ENCODE measurements around the gene RAD9A.

The RAD9A gene

GRCh38 chr11:67391304-67392182, at the start of gene RAD9A:
Gene RAD9A, plus strand, starts transcription at chr11:67391986. Its CDS starts 59 bp downstream, at chr11:67392045.
- Histone ChIP-seq H3K27ac (ENCODE audit: extremely low read depth, low read depth, low read length) (peak within 1 kb of the TSS; percentile 67), H3K36me3 (ENCODE audit: control insufficient read depth in 2 of 2, insufficient read depth in 1 of 2, low read length in 2 of 2) (peaks cover 0 to 28% of the 10 kb centered on the region in 2 experiments; a peak in 2 of 3 replicates), H3K4me1 (ENCODE audit: control insufficient read depth, insufficient read depth, low read length) (0 out of 2 replicates have a peak, but pooled peaks cover 3% of the 10 kb centered on the region), H3K4me3 (ENCODE audit: low read depth, low read length) (peak within 1 kb of the TSS; percentile 76), H3K9me3 (ENCODE audit: control insufficient read depth, insufficient read depth, low read depth, low read length) (no peaks in the 10 kb centered on the region)
- CTCF ChIA-PET, result interaction anchor here (0.6 to 25.6 kb wide), 7 partner anchors 10 to 224 kb away, joined by 3 to 898 read pairs (median 5); partner anchors contain the start of genes CLCF1, PITPNM1, POLD4 and PPP1CA
- POLR2A ChIA-PET, result interaction anchor here (0.5 to 3.5 kb wide), 18 partner anchors 9 to 925 kb away, joined by 3 to 53 read pairs (median 4); partner anchors contain the start of genes AIP, ANKRD13D, CORO1B and PELI3
- no peak for TF ChIP-seq ZNF768 (tag by site-specific recombination; IDR thresholded peaks at IDR 0.05)
- TF ChIP-seq ZBTB21 (tag by site-specific recombination; IDR thresholded peaks at IDR 0.05), result no peak
- peak; percentile 46 for TF ChIP-seq ZNF629 (tag by site-specific recombination; IDR thresholded peaks at IDR 0.05)
- no peak for TF ChIP-seq PRDM10 (tag by site-specific recombination; IDR thresholded peaks at IDR 0.05)
- TF ChIP-seq ZNF335 (tag by site-specific recombination; conservative IDR thresholded peaks at IDR 0.05), result peak; percentile 76
- no peak for TF ChIP-seq ZNF426 (tag by site-specific recombination; IDR thresholded peaks at IDR 0.05)
- peak; percentile 59; the same call in 1 of the 2 replicates for TF ChIP-seq KLF17 (tag by site-specific recombination; IDR thresholded peaks at IDR 0.05)
- TF ChIP-seq TSHZ1 (tag by site-specific recombination; IDR thresholded peaks at IDR 0.05; ENCODE audit: borderline replicate concordance), result peak; percentile 52; the same call in 1 of the 2 replicates
- TF ChIP-seq KLF8 (tag by site-specific recombination; IDR thresholded peaks at IDR 0.05), result peak; percentile 47; the same call in 1 of the 2 replicates
- TF ChIP-seq SALL2 (tag by site-specific recombination; IDR thresholded peaks at IDR 0.05; ENCODE audit: borderline replicate concordance), result no peak
- TF ChIP-seq SP2 (tag by site-specific recombination; IDR thresholded peaks at IDR 0.05), result peak; percentile 75
- no peak for TF ChIP-seq ZNF513 (tag by site-specific recombination; IDR thresholded peaks at IDR 0.05)
- TF ChIP-seq ZBTB17 (tag by site-specific recombination; IDR thresholded peaks at IDR 0.05), result peak; percentile 88
- TF ChIP-seq ZNF24 (tag by site-specific recombination; IDR thresholded peaks at IDR 0.05), result peak; percentile 92
- TF ChIP-seq ZNF701 (tag by site-specific recombination; IDR thresholded peaks at IDR 0.05), result no peak
- TF ChIP-seq ZNF324 (tag by site-specific recombination; IDR thresholded peaks at IDR 0.05), result 0 out of 2 replicates have a peak, but pooled peaks have one; percentile 51
- peak; percentile 90 for TF ChIP-seq ZXDB (tag by site-specific recombination; IDR thresholded peaks at IDR 0.05)
- TF ChIP-seq ZNF488 (tag by site-specific recombination; IDR thresholded peaks at IDR 0.05), result 0 out of 2 replicates have a peak, but pooled peaks have one; percentile 28
- peak; percentile 73; the same call in 1 of the 2 replicates for TF ChIP-seq ZBTB7A (tag by site-specific recombination; IDR thresholded peaks at IDR 0.05; ENCODE audit: low read depth)
- TF ChIP-seq ZNF529 (tag by site-specific recombination; IDR thresholded peaks at IDR 0.05; ENCODE audit: insufficient replicate concordance), result no peak
- peak; percentile 49; the same call in 1 of the 2 replicates for TF ChIP-seq ZNF692 (tag by site-specific recombination; IDR thresholded peaks at IDR 0.05)
- TF ChIP-seq ZNF37A (tag by site-specific recombination; IDR thresholded peaks at IDR 0.05), result no peak
- TF ChIP-seq GLIS1 (tag by site-specific recombination; IDR thresholded peaks at IDR 0.05), result peak; percentile 51
- TF ChIP-seq OSR2 (tag by site-specific recombination; IDR thresholded peaks at IDR 0.05), result peak; percentile 38; the same call in 1 of the 2 replicates

All from HEK293 (cell line).